Measurements from ENCODE around the gene MYOZ1.
"Not testable (repeated sequence)": the region's sequence is repeated elsewhere in the genome, so short reads cannot be mapped to it uniquely, and the experiment has no call there.

DNA sequence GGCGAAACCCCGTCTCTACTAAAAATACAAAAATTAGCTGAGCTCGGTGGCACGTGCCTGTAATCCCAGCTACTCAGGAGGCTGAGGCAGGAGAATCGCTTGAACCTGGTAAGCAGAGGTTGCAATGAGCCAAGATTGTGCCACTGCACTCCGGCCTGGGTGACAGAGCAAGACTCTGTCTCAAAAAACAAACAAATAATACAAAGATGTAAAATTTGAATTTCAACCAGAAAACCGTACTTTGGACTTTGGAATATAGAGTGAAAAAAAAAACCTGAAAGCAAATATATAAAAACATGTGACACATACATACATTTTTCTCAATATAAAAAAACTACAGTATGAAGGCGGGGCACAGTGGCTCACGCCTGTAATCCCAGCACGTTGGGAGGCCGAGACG is 20.3 kb downstream of the MYOZ1 start:
- not testable (repeated sequence) for TF ChIP-seq EZH2phosphoT487 (IDR thresholded peaks at IDR 0.05; ENCODE audit: borderline replicate concordance, low read depth); RAD21 (IDR thresholded peaks at IDR 0.05; ENCODE audit: low read length); NRF1 (IDR thresholded peaks at IDR 0.05; ENCODE audit: low read depth, low read length)
- TF ChIP-seq, protein P1, sequence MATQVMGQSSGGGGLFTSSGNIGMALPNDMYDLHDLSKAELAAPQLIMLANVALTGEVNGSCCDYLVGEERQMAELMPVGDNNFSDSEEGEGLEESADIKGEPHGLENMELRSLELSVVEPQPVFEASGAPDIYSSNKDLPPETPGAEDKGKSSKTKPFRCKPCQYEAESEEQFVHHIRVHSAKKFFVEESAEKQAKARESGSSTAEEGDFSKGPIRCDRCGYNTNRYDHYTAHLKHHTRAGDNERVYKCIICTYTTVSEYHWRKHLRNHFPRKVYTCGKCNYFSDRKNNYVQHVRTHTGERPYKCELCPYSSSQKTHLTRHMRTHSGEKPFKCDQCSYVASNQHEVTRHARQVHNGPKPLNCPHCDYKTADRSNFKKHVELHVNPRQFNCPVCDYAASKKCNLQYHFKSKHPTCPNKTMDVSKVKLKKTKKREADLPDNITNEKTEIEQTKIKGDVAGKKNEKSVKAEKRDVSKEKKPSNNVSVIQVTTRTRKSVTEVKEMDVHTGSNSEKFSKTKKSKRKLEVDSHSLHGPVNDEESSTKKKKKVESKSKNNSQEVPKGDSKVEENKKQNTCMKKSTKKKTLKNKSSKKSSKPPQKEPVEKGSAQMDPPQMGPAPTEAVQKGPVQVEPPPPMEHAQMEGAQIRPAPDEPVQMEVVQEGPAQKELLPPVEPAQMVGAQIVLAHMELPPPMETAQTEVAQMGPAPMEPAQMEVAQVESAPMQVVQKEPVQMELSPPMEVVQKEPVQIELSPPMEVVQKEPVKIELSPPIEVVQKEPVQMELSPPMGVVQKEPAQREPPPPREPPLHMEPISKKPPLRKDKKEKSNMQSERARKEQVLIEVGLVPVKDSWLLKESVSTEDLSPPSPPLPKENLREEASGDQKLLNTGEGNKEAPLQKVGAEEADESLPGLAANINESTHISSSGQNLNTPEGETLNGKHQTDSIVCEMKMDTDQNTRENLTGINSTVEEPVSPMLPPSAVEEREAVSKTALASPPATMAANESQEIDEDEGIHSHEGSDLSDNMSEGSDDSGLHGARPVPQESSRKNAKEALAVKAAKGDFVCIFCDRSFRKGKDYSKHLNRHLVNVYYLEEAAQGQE (IDR thresholded peaks at IDR 0.05; ENCODE audit: low read depth, low read length): not testable (repeated sequence)
